ENCODE results near the gene ZNF774.

- TF ChIP-seq, protein P1, sequence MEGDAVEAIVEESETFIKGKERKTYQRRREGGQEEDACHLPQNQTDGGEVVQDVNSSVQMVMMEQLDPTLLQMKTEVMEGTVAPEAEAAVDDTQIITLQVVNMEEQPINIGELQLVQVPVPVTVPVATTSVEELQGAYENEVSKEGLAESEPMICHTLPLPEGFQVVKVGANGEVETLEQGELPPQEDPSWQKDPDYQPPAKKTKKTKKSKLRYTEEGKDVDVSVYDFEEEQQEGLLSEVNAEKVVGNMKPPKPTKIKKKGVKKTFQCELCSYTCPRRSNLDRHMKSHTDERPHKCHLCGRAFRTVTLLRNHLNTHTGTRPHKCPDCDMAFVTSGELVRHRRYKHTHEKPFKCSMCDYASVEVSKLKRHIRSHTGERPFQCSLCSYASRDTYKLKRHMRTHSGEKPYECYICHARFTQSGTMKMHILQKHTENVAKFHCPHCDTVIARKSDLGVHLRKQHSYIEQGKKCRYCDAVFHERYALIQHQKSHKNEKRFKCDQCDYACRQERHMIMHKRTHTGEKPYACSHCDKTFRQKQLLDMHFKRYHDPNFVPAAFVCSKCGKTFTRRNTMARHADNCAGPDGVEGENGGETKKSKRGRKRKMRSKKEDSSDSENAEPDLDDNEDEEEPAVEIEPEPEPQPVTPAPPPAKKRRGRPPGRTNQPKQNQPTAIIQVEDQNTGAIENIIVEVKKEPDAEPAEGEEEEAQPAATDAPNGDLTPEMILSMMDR (IDR thresholded peaks at IDR 0.05), result no peak
- TF ChIP-seq EP300 (IDR thresholded peaks at IDR 0.05; ENCODE audit: low read depth), result no peak
- TF ChIP-seq POLR2A (IDR thresholded peaks at IDR 0.05), result no peak
These were observed 3.0 kb upstream of the ZNF774 start for GRCh38 chr15:90349072-90349471.
